Endodermal cell (in vitro differentiated cells): Measurements from ENCODE around the gene RYR3. TPM values are rescaled to one million over a fixed set of nuclear protein-coding genes. Genes with fewer than 3 reads are reported as not detected.
A peak's percentile ranks its signal among the peaks of the same experiment; 100 is the strongest.

ENCODE experiments used
- DNase-seq: peaks from one replicate; pipeline ENCODE4 v3.0.0-alpha.2; 2017
- H3K27ac ChIP-seq: 2 replicates; pipeline ENCODE4 v1.5.1; 2013; ENCODE audit warnings: mild to moderate bottlenecking, low read depth, low read length, moderate library complexity
- H3K27me3 ChIP-seq: 2 replicates; pipeline ENCODE4 v1.6.1; 2013; ENCODE audit warnings: mild to moderate bottlenecking, low read length, moderate library complexity; ENCODE audit not compliant: insufficient read depth, control insufficient read depth, poor library complexity, severe bottlenecking
- H3K36me3 ChIP-seq: 2 replicates; pipeline ENCODE4 v1.7.0; 2013; ENCODE audit warnings: mild to moderate bottlenecking, low read length, moderate library complexity; ENCODE audit not compliant: control insufficient read depth, insufficient read depth
- H3K4me1 ChIP-seq: one replicate; pipeline ENCODE4 v1.7.0; 2013; ENCODE audit warnings: low read length; ENCODE audit not compliant: control insufficient read depth, insufficient read depth
- H3K4me3 ChIP-seq: 2 replicates; pipeline ENCODE4 v1.5.1; 2013; ENCODE audit warnings: mild to moderate bottlenecking, low read length, moderate library complexity
- H3K9ac ChIP-seq: 2 replicates; pipeline ENCODE4 v1.6.1; 2013; ENCODE audit warnings: mild to moderate bottlenecking, low read length, moderate library complexity; ENCODE audit not compliant: poor library complexity, severe bottlenecking; ENCODE audit errors: extremely low read depth
- H3K9me3 ChIP-seq: 2 replicates; pipeline ENCODE4 v1.6.1; 2013; ENCODE audit warnings: mild to moderate bottlenecking, low read length, moderate library complexity; ENCODE audit not compliant: control insufficient read depth
- H3K27ac Mint-ChIP-seq: 2 replicates; pipeline ENCODE4 v1.8.0; 2020; ENCODE audit warnings: mixed read lengths
- H3K27me3 Mint-ChIP-seq: 2 replicates; pipeline ENCODE4 v1.8.0; 2021; ENCODE audit warnings: mild to moderate bottlenecking, mixed read lengths; ENCODE audit not compliant: insufficient read depth
- H3K36me3 Mint-ChIP-seq: 2 replicates; pipeline ENCODE4 v1.8.0; 2020; ENCODE audit warnings: low read depth, mixed read lengths
- H3K4me1 Mint-ChIP-seq: 2 replicates; pipeline ENCODE4 v1.8.0; 2020; ENCODE audit warnings: mixed read lengths
- H3K4me3 Mint-ChIP-seq: 2 replicates; pipeline ENCODE4 v1.8.0; 2020; ENCODE audit warnings: mild to moderate bottlenecking, moderate library complexity, mixed read lengths
- H3K9me3 Mint-ChIP-seq: 2 replicates; pipeline ENCODE4 v1.8.0; 2020; ENCODE audit warnings: mild to moderate bottlenecking, mixed read lengths
- CTCF ChIP-seq: fragments of 200-600 bp; sonication (generic); conservative IDR thresholded peaks from 2 replicates; pipeline ENCODE4 v1.5.0; 2021; ENCODE audit warnings: antibody characterized with exemption, mild to moderate bottlenecking
- WGBS, 2 experiments: methylation state at CpG; one replicate each; pipeline versions ENCODE4 v1.1.5 to v1.1.7; 2013; ENCODE audit warnings: missing lambda C conversion rate in 2 of 2, mixed read lengths in 1 of 2; ENCODE audit not compliant: insufficient coverage in 1 of 2, insufficient read length in 1 of 2; 5-methylcytosine and 5-hydroxymethylcytosine counted together
- total RNA-seq, 2 donors: library from RNA; stranded (reverse); fragmentation: NEBNext Ultra II Directional in 1 of 2; extraction: Animal tissue kit (Norgen Biotek cat#: 25700) in 1 of 2; gene quantifications; 2 replicates in 1 of 2; 3 replicates in 1 of 2; pipeline ENCODE4 v1.2.1, GENCODE V29; 2021

The RYR3 gene
- total RNA-seq, 2 donors from 2014 or later, result 0.71 to 1.4 TPM

GRCh38 chr15:33722673-33723015 is 411.9 kb downstream of the RYR3 start:
- no peak overlapping the region for H3K27ac Mint-ChIP-seq
- TF ChIP-seq CTCF, result no peak
- Histone ChIP-seq H3K4me1 (no peaks in the 10 kb centered on the region), H3K4me3 (no peak overlapping the region), H3K9ac (no peak overlapping the region), H3K36me3 (no peaks in the 10 kb centered on the region), H3K27me3 (no peaks in the 10 kb centered on the region), H3K27ac (no peak overlapping the region), H3K9me3 (no peaks in the 10 kb centered on the region)
- H3K36me3 Mint-ChIP-seq, result no peaks in the 10 kb centered on the region
- 95 to 98% methylated on average over 6 to 12 of the region's 12 CpGs for WGBS, 2 experiments
- no peak overlapping the region for H3K4me3 Mint-ChIP-seq
- H3K9me3 Mint-ChIP-seq, result no peaks in the 10 kb centered on the region
- no peak for DNase-seq
- H3K27me3 Mint-ChIP-seq, result no peaks in the 10 kb centered on the region
- peaks cover 5% of the 10 kb centered on the region for H3K4me1 Mint-ChIP-seq

- Histone ChIP-seq H3K27me3 (no peaks in the 10 kb centered on the region), H3K9me3 (no peaks in the 10 kb centered on the region), H3K4me3 (no peak overlapping the region), H3K36me3 (no peaks in the 10 kb centered on the region), H3K27ac (no peak overlapping the region), H3K9ac (no peak overlapping the region), H3K4me1 (no peaks in the 10 kb centered on the region)
- no peaks in the 10 kb centered on the region for H3K27me3 Mint-ChIP-seq
- no peak for DNase-seq
- H3K4me1 Mint-ChIP-seq, result no peaks in the 10 kb centered on the region
- H3K36me3 Mint-ChIP-seq, result no peaks in the 10 kb centered on the region
- 80 to 96% methylated on average over 1 to 5 of the region's 5 CpGs for WGBS, 2 experiments
- no peaks in the 10 kb centered on the region for H3K9me3 Mint-ChIP-seq
- no peak overlapping the region for H3K27ac Mint-ChIP-seq
- H3K4me3 Mint-ChIP-seq, result no peak overlapping the region
- TF ChIP-seq CTCF, result no peak
Measured at GRCh38 chr15:33724321-33725036, 413.7 kb downstream of the RYR3 start.

GRCh38 chr15:33729653-33730052 is 418.9 kb downstream of the RYR3 start:
- peak; percentile 47 for TF ChIP-seq CTCF
- no peak overlapping the region for H3K4me3 Mint-ChIP-seq
- Histone ChIP-seq H3K9me3 (no peaks in the 10 kb centered on the region), H3K4me1 (no peaks in the 10 kb centered on the region), H3K4me3 (no peak overlapping the region), H3K27me3 (no peaks in the 10 kb centered on the region), H3K9ac (no peak overlapping the region), H3K27ac (no peak overlapping the region), H3K36me3 (no peaks in the 10 kb centered on the region)
- no peaks in the 10 kb centered on the region for H3K27me3 Mint-ChIP-seq
- DNase-seq, result no peak
- H3K9me3 Mint-ChIP-seq, result no peaks in the 10 kb centered on the region
- no peaks in the 10 kb centered on the region for H3K4me1 Mint-ChIP-seq
- WGBS, 2 experiments, result 93% methylated on average over 2 to 3 of the region's 4 CpGs
- no peak overlapping the region for H3K27ac Mint-ChIP-seq
- H3K36me3 Mint-ChIP-seq, result no peaks in the 10 kb centered on the region
